HEK293 (cell line): ENCODE data around the gene ZNF189.

ENCODE experiments used
- CTCF ChIA-PET: fragments of 350-600 bp; formaldehyde crosslinking; extraction: SDS; loops from one replicate; lab custom pipeline; 2021; ENCODE audit warnings: antibody characterized with exemption; lab: Yijun Ruan, JAX
- POLR2A ChIA-PET: fragments of 300-600 bp; formaldehyde crosslinking; extraction: SDS; loops from one replicate; lab custom pipeline; 2020; ENCODE audit warnings: antibody characterized with exemption, inconsistent platforms; lab: Yijun Ruan, JAX
- H3K27ac ChIP-seq: fragments of 200-500 bp; sonication (Bioruptor generic); 2 replicates; pipeline ENCODE4 v1.5.1; 2014; ENCODE audit warnings: low read depth, low read length, control low read depth, inconsistent platforms; ENCODE audit errors: extremely low read depth
- H3K36me3 ChIP-seq, 2 experiments: fragments of 200-500 bp in 1 of 2; sonication (Bioruptor generic) in 1 of 2; 1 replicate in 1 of 2; 2 replicates in 1 of 2; pipeline ENCODE4 v1.5.1; 2014 to 2017; ENCODE audit warnings: inconsistent platforms in 2 of 2, low read length in 2 of 2; ENCODE audit not compliant: control insufficient read depth in 2 of 2, insufficient read depth in 1 of 2
- H3K4me1 ChIP-seq: fragments of 200-500 bp; sonication (Bioruptor generic); 2 replicates; pipeline ENCODE4 v1.5.1; 2014; ENCODE audit warnings: mild to moderate bottlenecking, low read length, inconsistent platforms; ENCODE audit not compliant: control insufficient read depth, insufficient read depth
- H3K4me3 ChIP-seq: 2 replicates; pipeline ENCODE4 v1.5.1; 2011; ENCODE audit warnings: low read depth, mild to moderate bottlenecking, control low read depth, low read length, moderate library complexity
- H3K9me3 ChIP-seq: fragments of 200-500 bp; sonication (Bioruptor generic); 2 replicates; pipeline ENCODE4 v1.5.1; 2014; ENCODE audit warnings: low read depth, low read length, inconsistent platforms; ENCODE audit not compliant: control insufficient read depth, insufficient read depth
- BCL11A ChIP-seq: fragments of 450-650 bp; formaldehyde crosslinking; IDR thresholded peaks from 2 replicates; pipeline ENCODE4 v1.5.1; 2016; ENCODE audit warnings: low read depth, missing biosample characterization, missing genetic modification characterization
- PBX3 ChIP-seq: sonication (generic); formaldehyde crosslinking; IDR thresholded peaks from 2 replicates; pipeline ENCODE4 v1.8.1; 2022; ENCODE audit warnings: mild to moderate bottlenecking, moderate library complexity, missing genetic modification reagents
- YY2 ChIP-seq: fragments of 450-650 bp; formaldehyde crosslinking; IDR thresholded peaks from 2 replicates; pipeline ENCODE4 v1.5.1; 2016; ENCODE audit warnings: missing biosample characterization, missing genetic modification characterization
- ZBTB10 ChIP-seq: fragments of 450-650 bp; formaldehyde crosslinking; IDR thresholded peaks from 2 replicates; pipeline ENCODE4 v1.5.1; 2016; ENCODE audit warnings: missing biosample characterization, missing genetic modification characterization
- ZBTB17 ChIP-seq: fragments of 450-650 bp; formaldehyde crosslinking; IDR thresholded peaks from 2 replicates; pipeline ENCODE4 v1.5.1; 2016; ENCODE audit warnings: missing biosample characterization, missing genetic modification characterization
- ZBTB21 ChIP-seq: fragments of 450-650 bp; formaldehyde crosslinking; IDR thresholded peaks from 2 replicates; pipeline ENCODE4 v1.5.1; 2017; ENCODE audit warnings: missing biosample characterization, missing genetic modification characterization
- ZBTB6 ChIP-seq: fragments of 450-650 bp; formaldehyde crosslinking; IDR thresholded peaks from 2 replicates; pipeline ENCODE4 v1.5.1; 2017; ENCODE audit warnings: missing biosample characterization, missing genetic modification characterization
- ZFP41 ChIP-seq: fragments of 450-650 bp; formaldehyde crosslinking; IDR thresholded peaks from 2 replicates; pipeline ENCODE4 v1.5.1; 2016; ENCODE audit warnings: missing biosample characterization, missing genetic modification characterization, borderline replicate concordance
- ZNF18 ChIP-seq: fragments of 450-650 bp; formaldehyde crosslinking; IDR thresholded peaks from 2 replicates; pipeline ENCODE4 v1.5.1; 2016; ENCODE audit warnings: missing biosample characterization, missing genetic modification characterization
- ZNF19 ChIP-seq: fragments of 450-650 bp; formaldehyde crosslinking; IDR thresholded peaks from 2 replicates; pipeline ENCODE4; 2016; ENCODE audit warnings: missing biosample characterization, missing genetic modification characterization, low read depth
- ZNF202 ChIP-seq: fragments of 450-650 bp; formaldehyde crosslinking; IDR thresholded peaks from 2 replicates; pipeline ENCODE4 v1.5.1; 2016; ENCODE audit warnings: missing biosample characterization, missing genetic modification characterization, borderline replicate concordance
- ZNF211 ChIP-seq: fragments of 450-650 bp; formaldehyde crosslinking; IDR thresholded peaks from 2 replicates; pipeline ENCODE4 v1.5.1; 2016; ENCODE audit warnings: low read depth, missing biosample characterization, missing genetic modification characterization
- ZNF239 ChIP-seq: fragments of 450-650 bp; formaldehyde crosslinking; IDR thresholded peaks from 2 replicates; pipeline ENCODE4 v1.5.1; 2016; ENCODE audit warnings: missing biosample characterization, missing genetic modification characterization
- ZNF24 ChIP-seq: fragments of 450-650 bp; formaldehyde crosslinking; IDR thresholded peaks from 2 replicates; pipeline ENCODE4 v1.5.1; 2016; ENCODE audit warnings: missing biosample characterization, missing genetic modification characterization
- ZNF248 ChIP-seq: fragments of 450-650 bp; formaldehyde crosslinking; IDR thresholded peaks from 2 replicates; pipeline ENCODE4 v1.5.1; 2017; ENCODE audit warnings: missing biosample characterization, missing genetic modification characterization
- ZNF26 ChIP-seq: fragments of 450-650 bp; formaldehyde crosslinking; IDR thresholded peaks from 2 replicates; pipeline ENCODE4 v1.5.1; 2016; ENCODE audit warnings: missing biosample characterization, missing genetic modification characterization
- ZNF324 ChIP-seq: fragments of 450-650 bp; formaldehyde crosslinking; IDR thresholded peaks from 2 replicates; pipeline ENCODE4 v1.5.1; 2016; ENCODE audit warnings: missing biosample characterization, missing genetic modification characterization
- ZNF366 ChIP-seq: fragments of 450-650 bp; formaldehyde crosslinking; conservative IDR thresholded peaks from 2 replicates; pipeline ENCODE4 v1.5.1; 2016; ENCODE audit warnings: missing biosample characterization, missing genetic modification characterization
- ZNF514 ChIP-seq: fragments of 450-650 bp; formaldehyde crosslinking; IDR thresholded peaks from 2 replicates; pipeline ENCODE4 v1.5.1; 2016; ENCODE audit warnings: missing biosample characterization, missing genetic modification characterization
- ZNF623 ChIP-seq: fragments of 450-650 bp; formaldehyde crosslinking; IDR thresholded peaks from 2 replicates; pipeline ENCODE4 v1.5.1; 2016; ENCODE audit warnings: missing biosample characterization, missing genetic modification characterization
- ZNF639 ChIP-seq: fragments of 450-650 bp; formaldehyde crosslinking; IDR thresholded peaks from 2 replicates; pipeline ENCODE4 v1.5.1; 2016; ENCODE audit warnings: missing biosample characterization, missing genetic modification characterization
- ZNF654 ChIP-seq: fragments of 450-650 bp; formaldehyde crosslinking; IDR thresholded peaks from 2 replicates; pipeline ENCODE4 v1.5.1; 2016; ENCODE audit warnings: low read depth, missing biosample characterization, missing genetic modification characterization
- ZNF747 ChIP-seq: fragments of 450-650 bp; formaldehyde crosslinking; IDR thresholded peaks from 2 replicates; pipeline ENCODE4 v1.5.1; 2016; ENCODE audit warnings: missing biosample characterization, missing genetic modification characterization
- ZNF776 ChIP-seq: fragments of 450-650 bp; formaldehyde crosslinking; IDR thresholded peaks from 2 replicates; pipeline ENCODE4 v1.5.0; 2017; ENCODE audit warnings: missing biosample characterization, missing genetic modification characterization, borderline replicate concordance
- ZNF777 ChIP-seq: fragments of 450-650 bp; formaldehyde crosslinking; IDR thresholded peaks from 2 replicates; pipeline ENCODE4 v1.5.1; 2017; ENCODE audit warnings: missing biosample characterization, missing genetic modification characterization, borderline replicate concordance
- ZNF785 ChIP-seq: fragments of 450-650 bp; formaldehyde crosslinking; IDR thresholded peaks from 2 replicates; pipeline ENCODE4 v1.5.1; 2016; ENCODE audit warnings: missing biosample characterization, missing genetic modification characterization
- ZXDB ChIP-seq: fragments of 450-650 bp; formaldehyde crosslinking; IDR thresholded peaks from 2 replicates; pipeline ENCODE4 v1.5.1; 2016; ENCODE audit warnings: missing biosample characterization, missing genetic modification characterization

Gene ZNF189

GRCh38 chr9:101457003-101457402 lies 58.4 kb downstream of the ZNF189 start:
- no peak overlapping the region for H3K27ac ChIP-seq
- H3K4me1 ChIP-seq = no peaks in the 10 kb centered on the region
- CTCF ChIA-PET = interaction anchor here (0.7 to 15.0 kb wide), 5 partner anchors 8 to 113 kb away, joined by 3 to 396 read pairs (median 6); partner anchors contain the start of gene RNF20
- TF ChIP-seq ZNF324 = no peak
- no peak for TF ChIP-seq ZBTB21 (tag by site-specific recombination)
- no peak for TF ChIP-seq ZNF248 (tag by site-specific recombination)
- TF ChIP-seq ZFP41 (tag by site-specific recombination) = no peak
- no peak for TF ChIP-seq ZNF18 (tag by site-specific recombination)
- TF ChIP-seq ZNF366 (tag by site-specific recombination) = no peak
- no peak for TF ChIP-seq ZNF211 (tag by site-specific recombination)
- no peak for TF ChIP-seq ZNF19 (tag by site-specific recombination)
- TF ChIP-seq ZNF639 (tag by site-specific recombination) = no peak
- no peak for TF ChIP-seq ZNF202 (tag by site-specific recombination)
- no peak for TF ChIP-seq ZNF239 (tag by site-specific recombination)
- TF ChIP-seq ZNF777 (tag by site-specific recombination) = no peak
- TF ChIP-seq ZNF26 (tag by site-specific recombination) = no peak
- TF ChIP-seq ZBTB6 = no peak
- TF ChIP-seq BCL11A (tag by site-specific recombination) = no peak
- no peak for TF ChIP-seq ZNF623
- TF ChIP-seq ZNF747 (tag by site-specific recombination) = no peak
- no peaks in the 10 kb centered on the region for H3K36me3 ChIP-seq
- no peaks in the 10 kb centered on the region for H3K9me3 ChIP-seq
- POLR2A ChIA-PET = no interaction called here
- no peak overlapping the region for H3K4me3 ChIP-seq

GRCh38 chr9:101458963-101459631 lies 60.4 kb downstream of the ZNF189 start:
- no peaks in the 10 kb centered on the region for H3K9me3 ChIP-seq
- CTCF ChIA-PET = interaction anchor here (0.6 to 15.0 kb wide), 41 partner anchors 9 to 1315 kb away, joined by 3 to 396 read pairs (median 5); partner anchors contain the start of gene RNF20
- no peaks in the 10 kb centered on the region for H3K36me3 ChIP-seq
- POLR2A ChIA-PET = interaction anchor here (0.7 to 1.0 kb wide), 3 partner anchors 10 to 74 kb away, joined by 3 to 4 read pairs (median 3); partner anchors contain the start of gene RNF20
- no peaks in the 10 kb centered on the region for H3K4me1 ChIP-seq
- no peak overlapping the region for H3K27ac ChIP-seq
- no peak overlapping the region for H3K4me3 ChIP-seq
- TF ChIP-seq YY2 (tag by site-specific recombination) = no peak
- no peak for TF ChIP-seq ZNF24 (tag by site-specific recombination)
- no peak for TF ChIP-seq PBX3 (CRISPR knock-in tag)
- no peak for TF ChIP-seq ZXDB (tag by site-specific recombination)
- no peak for TF ChIP-seq ZNF776 (tag by site-specific recombination)
- TF ChIP-seq ZNF514 = no peak
- TF ChIP-seq ZBTB10 (tag by site-specific recombination) = no peak
- 0 out of 2 replicates have a peak, but pooled peaks have one; percentile 22 for TF ChIP-seq ZBTB17 (tag by site-specific recombination)
- TF ChIP-seq ZNF654 = peak; percentile 67
- no peak for TF ChIP-seq ZNF785
